Measurements from ENCODE around the gene TRDMT1. TPM values are rescaled to one million over a fixed set of nuclear protein-coding genes. Genes with fewer than 3 reads are reported as not detected.

Gene TRDMT1
- total and polyA plus RNA-seq, 7 experiments from 2014 or later = 9.7 to 30.6 (median 15.2) TPM

DNA sequence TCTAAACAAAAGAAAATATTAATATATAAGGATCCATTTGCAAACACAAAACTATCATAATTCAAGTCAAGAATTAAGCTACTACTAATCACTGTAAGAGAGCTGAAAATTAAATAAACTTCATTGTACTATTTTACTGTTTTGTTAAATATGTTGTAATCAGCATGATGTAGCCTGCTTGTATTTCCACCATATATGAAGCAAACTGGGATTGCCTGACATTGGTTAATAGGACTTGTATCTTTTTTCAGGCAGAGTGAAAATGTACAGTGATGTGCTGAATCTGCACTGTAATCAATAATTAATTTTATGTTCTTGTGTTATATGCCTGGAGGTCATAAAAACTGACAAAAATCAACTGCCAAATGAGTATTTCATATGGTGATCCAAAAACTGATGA, 25.4 kb downstream of the TRDMT1 start:
- Mint-ChIP-seq H3K27me3 (peaks cover 0 to 2% (median 0%) of the 10 kb centered on the region in 5 donors), H3K27ac (peak overlapping the region in 2 of 9 donors; percentile 64 to 74), H3K4me1 (peaks cover 6 to 27% (median 19%) of the 10 kb centered on the region in 7 donors), H3K9me3 (no peaks in the 10 kb centered on the region), H3K4me3 (peak overlapping the region in 2 of 10 donors; percentile 62 to 68), H3K36me3 (peaks cover 0 to 12% (median 8%) of the 10 kb centered on the region in 5 donors)
- ATAC-seq (no peak), DNase-seq (no peak)
- Histone ChIP-seq H3K4me3 (ENCODE audit: low read length) (no peak overlapping the region), H3K9me3 (ENCODE audit: control insufficient read depth in 2 of 3, low read length in 3 of 3) (no peaks in the 10 kb centered on the region), H3K27ac (ENCODE audit: low read depth, low read length) (no peak overlapping the region), H3K27me3 (ENCODE audit: control insufficient read depth in 2 of 2, insufficient read depth in 2 of 2, low read length in 2 of 2) (no peaks in the 10 kb centered on the region), H3K36me3 (ENCODE audit: control insufficient read depth in 2 of 3, insufficient read depth in 3 of 3, low read length in 3 of 3) (peaks cover 0 to 2% (median 0%) of the 10 kb centered on the region in 3 experiments), H3K4me1 (ENCODE audit: control insufficient read depth in 2 of 2, insufficient read depth in 2 of 2, low read length in 2 of 2) (no peaks in the 10 kb centered on the region)
- intact Hi-C loops (cut with micrococcal nuclease) = loop anchor here in 1 of 2 donors (5.0 kb wide), 1 partner anchor 284 kb away; no protein-coding TSS in a partner anchor
- POLR2A ChIA-PET = interaction anchor here (1.0 to 1.4 kb wide), 3 partner anchors 26 to 54 kb away, joined by 3 to 5 read pairs (median 3); partner anchors contain the start of gene TRDMT1
- CTCF ChIA-PET = interaction anchor here (0.6 to 1.0 kb wide), 2 partner anchors 26 to 30 kb away, joined by 3 to 4 read pairs; no protein-coding TSS in a partner anchor

DNA sequence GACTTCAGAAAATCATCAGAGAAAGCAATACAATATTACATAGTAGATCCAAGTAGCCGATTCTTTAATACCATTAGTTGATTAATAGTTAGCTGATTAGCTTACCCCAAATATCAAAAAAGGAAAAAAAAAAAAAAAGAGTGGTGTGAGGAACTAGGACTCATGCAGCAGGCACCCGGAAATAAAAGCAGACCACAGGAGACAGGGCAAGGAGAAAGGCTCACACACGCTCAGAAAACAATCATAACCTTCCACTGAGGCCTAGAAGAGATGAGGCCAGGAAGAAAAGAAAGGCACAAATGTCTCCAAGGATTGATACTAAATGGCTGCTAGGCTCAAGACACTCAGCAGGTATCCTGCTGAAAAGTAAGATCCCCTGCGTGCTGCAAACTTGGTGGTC, 25.9 kb downstream of the TRDMT1 start:
- ChIA-PET CTCF (interaction anchor here (0.6 to 1.0 kb wide), 2 partner anchors 26 to 31 kb away, joined by 3 to 4 read pairs; no protein-coding TSS in a partner anchor), POLR2A (interaction anchor here (1.0 to 1.1 kb wide), 2 partner anchors 26 to 30 kb away, joined by 3 read pairs; partner anchors contain the start of gene TRDMT1)
- Histone ChIP-seq H3K4me3 (ENCODE audit: low read length) (no peak overlapping the region), H3K27me3 (ENCODE audit: control insufficient read depth in 2 of 2, insufficient read depth in 2 of 2, low read length in 2 of 2) (no peaks in the 10 kb centered on the region), H3K27ac (ENCODE audit: low read depth, low read length) (no peak overlapping the region), H3K36me3 (ENCODE audit: control insufficient read depth in 2 of 3, insufficient read depth in 3 of 3, low read length in 3 of 3) (peaks cover 0 to 5% (median 0%) of the 10 kb centered on the region in 3 experiments), H3K4me1 (ENCODE audit: control insufficient read depth in 2 of 2, insufficient read depth in 2 of 2, low read length in 2 of 2) (no peaks in the 10 kb centered on the region), H3K9me3 (ENCODE audit: control insufficient read depth in 2 of 3, low read length in 3 of 3) (no peaks in the 10 kb centered on the region)
- Mint-ChIP-seq H3K27me3 (peaks cover 0 to 2% (median 0%) of the 10 kb centered on the region in 5 donors), H3K36me3 (peaks cover 0 to 14% (median 8%) of the 10 kb centered on the region in 5 donors), H3K9me3 (no peaks in the 10 kb centered on the region), H3K27ac (peak overlapping the region in 7 of 9 donors; percentile 19 to 91 (median 74)), H3K4me3 (peak overlapping the region in 9 of 10 donors; percentile 17 to 78 (median 62)), H3K4me1 (peaks cover 6 to 27% (median 19%) of the 10 kb centered on the region in 7 donors)
- ATAC-seq (peak; percentile 64), DNase-seq (peak in 2 of 9 donors; percentile 6 to 12)
- intact Hi-C loops (cut with micrococcal nuclease) = loop anchor here in 1 of 2 donors (5.0 kb wide), 1 partner anchor 283 kb away; no protein-coding TSS in a partner anchor

GRCh38 chr10:17174626-17175025, 26.8 kb downstream of the TRDMT1 start:
- H3K4me3 Mint-ChIP-seq = peak overlapping the region in 1 of 10 donors; percentile 63
- H3K9me3 Mint-ChIP-seq = no peaks in the 10 kb centered on the region
- H3K27ac ChIP-seq (ENCODE audit: low read depth, low read length) = no peak overlapping the region
- DNase-seq = no peak
- peaks cover 6 to 27% (median 19%) of the 10 kb centered on the region in 7 donors for H3K4me1 Mint-ChIP-seq
- POLR2A ChIA-PET = interaction anchor here (0.6 to 0.8 kb wide), 2 partner anchors 56 to 60 kb away, joined by 3 to 4 read pairs; no protein-coding TSS in a partner anchor
- H3K4me3 ChIP-seq (ENCODE audit: low read length) = no peak overlapping the region
- no peaks in the 10 kb centered on the region for H3K4me1 ChIP-seq (ENCODE audit: control insufficient read depth in 2 of 2, insufficient read depth in 2 of 2, low read length in 2 of 2)
- no peak for ATAC-seq
- H3K9me3 ChIP-seq (ENCODE audit: control insufficient read depth in 2 of 3, low read length in 3 of 3) = no peaks in the 10 kb centered on the region
- intact Hi-C loops (cut with micrococcal nuclease) = loop anchor here in 1 of 2 donors (5.0 kb wide), 1 partner anchor 282 kb away; no protein-coding TSS in a partner anchor
- H3K36me3 Mint-ChIP-seq = peaks cover 0 to 14% (median 8%) of the 10 kb centered on the region in 5 donors
- H3K27me3 Mint-ChIP-seq = peaks cover 0 to 2% (median 0%) of the 10 kb centered on the region in 5 donors
- peak overlapping the region in 2 of 9 donors; percentile 19 to 88 for H3K27ac Mint-ChIP-seq
- peaks cover 0 to 5% (median 0%) of the 10 kb centered on the region in 3 experiments for H3K36me3 ChIP-seq (ENCODE audit: control insufficient read depth in 2 of 3, insufficient read depth in 3 of 3, low read length in 3 of 3)
- CTCF ChIA-PET = interaction anchor here (0.7 to 0.8 kb wide), 2 partner anchors 59 to 330 kb away, joined by 3 read pairs; no protein-coding TSS in a partner anchor
- no peaks in the 10 kb centered on the region for H3K27me3 ChIP-seq (ENCODE audit: control insufficient read depth in 2 of 2, insufficient read depth in 2 of 2, low read length in 2 of 2)

GRCh38 chr10:17171141-17171641, 30.3 kb downstream of the TRDMT1 start:
- no peak overlapping the region for H3K4me3 Mint-ChIP-seq
- peaks cover 0 to 25% (median 12%) of the 10 kb centered on the region in 5 donors for H3K36me3 Mint-ChIP-seq
- ATAC-seq = no peak
- intact Hi-C loops (cut with micrococcal nuclease) = no loop called here
- DNase-seq = no peak
- CTCF ChIA-PET = no interaction called here
- Histone ChIP-seq H3K4me1 (ENCODE audit: control insufficient read depth in 2 of 2, insufficient read depth in 2 of 2, low read length in 2 of 2) (no peaks in the 10 kb centered on the region), H3K4me3 (ENCODE audit: low read length) (no peak overlapping the region), H3K9me3 (ENCODE audit: control insufficient read depth in 2 of 3, low read length in 3 of 3) (no peaks in the 10 kb centered on the region), H3K36me3 (ENCODE audit: control insufficient read depth in 2 of 3, insufficient read depth in 3 of 3, low read length in 3 of 3) (peaks cover 0 to 5% (median 0%) of the 10 kb centered on the region in 3 experiments), H3K27ac (ENCODE audit: low read depth, low read length) (no peak overlapping the region), H3K27me3 (ENCODE audit: control insufficient read depth in 2 of 2, insufficient read depth in 2 of 2, low read length in 2 of 2) (no peaks in the 10 kb centered on the region)
- H3K9me3 Mint-ChIP-seq = no peaks in the 10 kb centered on the region
- no peak overlapping the region for H3K27ac Mint-ChIP-seq
- H3K27me3 Mint-ChIP-seq = no peaks in the 10 kb centered on the region
- POLR2A ChIA-PET = interaction anchor here (0.7 kb wide), 1 partner anchor 53 kb away, joined by 4 read pairs; no protein-coding TSS in a partner anchor
- peaks cover 7 to 14% (median 12%) of the 10 kb centered on the region in 7 donors for H3K4me1 Mint-ChIP-seq

DNA sequence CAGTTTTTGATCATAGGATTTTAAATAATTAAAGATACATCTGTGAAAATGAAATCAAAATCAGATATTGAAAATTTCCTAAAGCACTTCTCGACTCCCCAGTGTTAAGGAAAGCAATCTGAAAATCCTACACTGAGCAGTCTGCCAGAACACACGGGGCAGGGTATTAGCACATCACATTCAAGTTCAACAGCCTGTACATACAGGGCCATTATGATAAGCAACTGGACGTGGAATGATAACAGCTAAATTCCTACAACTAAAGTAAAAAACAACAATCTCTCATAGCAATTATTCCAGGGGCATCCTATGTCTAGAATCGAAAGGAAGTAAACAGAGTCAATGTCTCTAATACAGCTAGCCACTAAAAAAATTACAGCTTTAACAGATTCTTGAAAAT, 31.7 kb downstream of the TRDMT1 start:
- Mint-ChIP-seq H3K9me3 (peaks cover 0 to 1% (median 0%) of the 10 kb centered on the region in 11 donors), H3K36me3 (peaks cover 0 to 26% (median 12%) of the 10 kb centered on the region in 5 donors), H3K4me1 (peaks cover 0 to 2% (median 0%) of the 10 kb centered on the region in 7 donors), H3K27ac (no peak overlapping the region), H3K27me3 (no peaks in the 10 kb centered on the region), H3K4me3 (no peak overlapping the region)
- no peak for ATAC-seq
- intact Hi-C loops (cut with micrococcal nuclease) = no loop called here
- H3K27ac ChIP-seq (ENCODE audit: low read depth, low read length) = no peak overlapping the region
- peaks cover 0 to 5% (median 0%) of the 10 kb centered on the region in 3 experiments for H3K36me3 ChIP-seq (ENCODE audit: control insufficient read depth in 2 of 3, insufficient read depth in 3 of 3, low read length in 3 of 3)
- ChIA-PET POLR2A (interaction anchor here (0.5 kb wide), 1 partner anchor 87 kb away, joined by 3 read pairs; no protein-coding TSS in a partner anchor), CTCF (no interaction called here)
- no peak overlapping the region for H3K4me3 ChIP-seq (ENCODE audit: low read length)
- DNase-seq = no peak
- H3K27me3 ChIP-seq (ENCODE audit: control insufficient read depth in 2 of 2, insufficient read depth in 2 of 2, low read length in 2 of 2) = no peaks in the 10 kb centered on the region
- no peaks in the 10 kb centered on the region for H3K4me1 ChIP-seq (ENCODE audit: control insufficient read depth in 2 of 2, insufficient read depth in 2 of 2, low read length in 2 of 2)
- H3K9me3 ChIP-seq (ENCODE audit: control insufficient read depth in 2 of 3, low read length in 3 of 3) = no peaks in the 10 kb centered on the region

DNA sequence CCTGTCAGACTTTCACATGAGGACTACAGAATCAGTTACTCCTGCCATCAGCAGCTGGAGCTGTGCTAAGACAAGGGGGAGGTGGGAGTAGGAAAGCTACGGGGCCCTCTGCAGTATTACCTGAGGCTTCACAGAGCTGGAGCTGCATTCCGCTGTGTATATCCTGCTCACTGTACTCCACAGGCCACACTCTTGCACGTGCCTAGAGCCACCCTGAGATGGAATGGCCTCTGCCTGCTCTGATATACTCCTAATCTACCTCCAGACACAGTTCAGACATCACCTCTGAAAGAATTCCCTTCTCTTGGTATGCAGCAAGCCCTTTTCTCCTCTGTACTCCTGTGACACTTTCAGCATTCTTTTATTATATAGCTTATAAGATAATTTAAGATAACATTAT, 34.8 kb downstream of the TRDMT1 start:
- Histone ChIP-seq H3K4me1 (ENCODE audit: control insufficient read depth in 2 of 2, insufficient read depth in 2 of 2, low read length in 2 of 2) (no peaks in the 10 kb centered on the region), H3K9me3 (ENCODE audit: control insufficient read depth in 2 of 3, low read length in 3 of 3) (no peaks in the 10 kb centered on the region), H3K27ac (ENCODE audit: low read depth, low read length) (no peak overlapping the region), H3K27me3 (ENCODE audit: control insufficient read depth in 2 of 2, insufficient read depth in 2 of 2, low read length in 2 of 2) (no peaks in the 10 kb centered on the region), H3K36me3 (ENCODE audit: control insufficient read depth in 2 of 3, insufficient read depth in 3 of 3, low read length in 3 of 3) (peaks cover 0 to 5% (median 0%) of the 10 kb centered on the region in 3 experiments), H3K4me3 (ENCODE audit: low read length) (no peak overlapping the region)
- intact Hi-C loops (cut with micrococcal nuclease) = no loop called here
- CTCF ChIA-PET = interaction anchor here (0.9 kb wide), 1 partner anchor 64 kb away, joined by 3 read pairs; no protein-coding TSS in a partner anchor
- DNase-seq (no peak), ATAC-seq (no peak)
- Mint-ChIP-seq H3K27me3 (no peaks in the 10 kb centered on the region), H3K36me3 (peaks cover 0 to 32% (median 19%) of the 10 kb centered on the region in 5 donors), H3K4me3 (no peak overlapping the region), H3K4me1 (peaks cover 0 to 5% (median 0%) of the 10 kb centered on the region in 7 donors), H3K27ac (no peak overlapping the region), H3K9me3 (peaks cover 0 to 5% (median 0%) of the 10 kb centered on the region in 11 donors)
- POLR2A ChIA-PET = no interaction called here
